MM.1S (cell line): ENCODE results near the gene AKTIP.
"Not testable (repeated sequence)": the region's sequence is repeated elsewhere in the genome, so short reads cannot be mapped to it uniquely, and the experiment has no call there.

Source experiments
- DNase-seq: peaks from one replicate; pipeline ENCODE4 v3.0.0-alpha.2; 2015
- H2AFZ ChIP-seq: fragments of 300-600 bp; sonication (generic); 2 replicates; pipeline ENCODE4 v1.6.0; 2016; ENCODE audit warnings: antibody characterized with exemption, low read length
- H3F3A ChIP-seq: fragments of 300-600 bp; sonication (generic); 2 replicates; pipeline ENCODE4 v1.6.1; 2016; ENCODE audit warnings: mild to moderate bottlenecking, antibody characterized with exemption, low read length, moderate library complexity, mixed read lengths; ENCODE audit not compliant: insufficient read depth
- H3K27ac ChIP-seq: fragments of 300-600 bp; sonication (generic); 2 replicates; pipeline ENCODE4 v1.5.1; 2016; ENCODE audit warnings: mild to moderate bottlenecking, low read length
- H3K27me3 ChIP-seq: fragments of 300-600 bp; sonication (generic); replicated peaks from 2 replicates; pipeline ENCODE4 v1.6.0; 2016; ENCODE audit warnings: low read length; ENCODE audit not compliant: insufficient read depth
- H3K36me3 ChIP-seq: fragments of 300-600 bp; sonication (generic); replicated peaks from 2 replicates; pipeline ENCODE4 v1.6.1; 2016; ENCODE audit warnings: mild to moderate bottlenecking, low read length, mixed read lengths; ENCODE audit not compliant: insufficient read depth
- H3K4me1 ChIP-seq: fragments of 300-600 bp; sonication (generic); 2 replicates; pipeline ENCODE4 v1.6.1; 2016; ENCODE audit warnings: low read length, mixed read lengths
- H3K4me2 ChIP-seq: fragments of 300-600 bp; sonication (generic); 2 replicates; pipeline ENCODE4 v1.6.0; 2016; ENCODE audit warnings: low read depth, low read length
- H3K4me3 ChIP-seq: fragments of 300-600 bp; sonication (generic); 2 replicates; pipeline ENCODE4 v1.5.1; 2016; ENCODE audit warnings: low read length, mixed read lengths
- H3K79me2 ChIP-seq: fragments of 300-600 bp; sonication (generic); 2 replicates; pipeline ENCODE4 v1.6.1; 2016; ENCODE audit warnings: mixed run types, low read length, mixed read lengths
- H3K9ac ChIP-seq: fragments of 300-600 bp; sonication (generic); 2 replicates; pipeline ENCODE4 v1.6.1; 2016; ENCODE audit warnings: low read length, mixed read lengths
- H3K9me2 ChIP-seq: fragments of 300-600 bp; sonication (generic); replicated peaks from 2 replicates; pipeline ENCODE4 v1.6.1; 2016; ENCODE audit warnings: mild to moderate bottlenecking, low read length, mixed read lengths; ENCODE audit not compliant: insufficient read depth
- H3K9me3 ChIP-seq: fragments of 300-600 bp; sonication (generic); replicated peaks from 2 replicates; pipeline ENCODE4 v1.6.1; 2016; ENCODE audit warnings: mild to moderate bottlenecking, low read length, mixed read lengths; ENCODE audit not compliant: insufficient read depth
- H4K20me1 ChIP-seq: fragments of 300-600 bp; sonication (generic); 2 replicates; pipeline ENCODE4 v1.6.1; 2016; ENCODE audit warnings: mild to moderate bottlenecking, low read length, moderate library complexity, mixed read lengths; ENCODE audit not compliant: insufficient read depth
- CTCF ChIP-seq: fragments of 300-600 bp; sonication (generic); IDR thresholded peaks from 2 replicates; pipeline ENCODE4 v1.5.1; 2016; ENCODE audit warnings: antibody characterized with exemption, low read length, mixed read lengths
- EZH2 ChIP-seq: fragments of 300-600 bp; sonication (generic); optimal IDR thresholded peaks from 2 replicates; pipeline ENCODE3; 2017; ENCODE audit warnings: low read depth, mild to moderate bottlenecking, antibody characterized with exemption, low read length, mixed read lengths
- EZH2phosphoT487 ChIP-seq: fragments of 300-600 bp; sonication (generic); IDR thresholded peaks from 2 replicates; pipeline ENCODE4 v1.6.1; 2018; ENCODE audit warnings: antibody characterized with exemption, low read length

AKTIP gene

GRCh38 chr16:53545433-53545832, 42.4 kb upstream of the AKTIP start:
- H3K9me3 ChIP-seq = no peaks in the 10 kb centered on the region
- no peaks in the 10 kb centered on the region for H3K4me1 ChIP-seq
- H3K4me2 ChIP-seq = no peak overlapping the region
- TF ChIP-seq CTCF (no peak), EZH2phosphoT487 (no peak), EZH2 (no peak)
- H2AFZ ChIP-seq = no peak overlapping the region
- no peaks in the 10 kb centered on the region for H3F3A ChIP-seq
- H3K4me3 ChIP-seq = no peak overlapping the region
- no peak overlapping the region for H3K9ac ChIP-seq
- H3K79me2 ChIP-seq = no peaks in the 10 kb centered on the region
- H3K36me3 ChIP-seq = no peaks in the 10 kb centered on the region
- no peaks in the 10 kb centered on the region for H3K27me3 ChIP-seq
- H4K20me1 ChIP-seq = no peaks in the 10 kb centered on the region
- H3K27ac ChIP-seq = no peak overlapping the region
- DNase-seq = no peak
- H3K9me2 ChIP-seq = no peaks in the 10 kb centered on the region

- no peak overlapping the region for H3K27ac ChIP-seq
- H3K36me3 ChIP-seq = no peaks in the 10 kb centered on the region
- no peak for DNase-seq
- H3K79me2 ChIP-seq = no peaks in the 10 kb centered on the region
- no peak overlapping the region for H2AFZ ChIP-seq
- H3K4me1 ChIP-seq = no peaks in the 10 kb centered on the region
- H3F3A ChIP-seq = no peaks in the 10 kb centered on the region
- TF ChIP-seq EZH2 = no peak
- TF ChIP-seq EZH2phosphoT487 = no peak
- TF ChIP-seq CTCF = no peak
- H4K20me1 ChIP-seq = no peaks in the 10 kb centered on the region
- H3K9me3 ChIP-seq = no peaks in the 10 kb centered on the region
- no peak overlapping the region for H3K4me2 ChIP-seq
- H3K9me2 ChIP-seq = no peaks in the 10 kb centered on the region
- H3K9ac ChIP-seq = no peak overlapping the region
- H3K4me3 ChIP-seq = no peak overlapping the region
- no peaks in the 10 kb centered on the region for H3K27me3 ChIP-seq
Measured at GRCh38 chr16:53542283-53542682, 39.3 kb upstream of the AKTIP start.

- H3K4me1 ChIP-seq = no peaks in the 10 kb centered on the region
- no peak for TF ChIP-seq EZH2
- no peak for TF ChIP-seq CTCF
- no peak for TF ChIP-seq EZH2phosphoT487
- no peaks in the 10 kb centered on the region for H4K20me1 ChIP-seq
- H2AFZ ChIP-seq = no peak overlapping the region
- H3K27me3 ChIP-seq = no peaks in the 10 kb centered on the region
- no peaks in the 10 kb centered on the region for H3K79me2 ChIP-seq
- no peak for DNase-seq
- no peaks in the 10 kb centered on the region for H3K9me3 ChIP-seq
- no peak overlapping the region for H3K4me2 ChIP-seq
- H3F3A ChIP-seq = no peaks in the 10 kb centered on the region
- no peak overlapping the region for H3K27ac ChIP-seq
- no peaks in the 10 kb centered on the region for H3K9me2 ChIP-seq
- no peak overlapping the region for H3K9ac ChIP-seq
- H3K36me3 ChIP-seq = no peaks in the 10 kb centered on the region
- H3K4me3 ChIP-seq = no peak overlapping the region
Measured at GRCh38 chr16:53541326-53541725, 38.3 kb upstream of the AKTIP start.

- H3F3A ChIP-seq, H3K4me1 ChIP-seq, DNase-seq, H3K27me3 ChIP-seq, H3K27ac ChIP-seq, H3K4me3 ChIP-seq, H2AFZ ChIP-seq, H3K9ac ChIP-seq, H3K79me2 ChIP-seq, H3K9me2 ChIP-seq, H3K9me3 ChIP-seq, H3K36me3 ChIP-seq, H3K4me2 ChIP-seq, H4K20me1 ChIP-seq: not testable (repeated sequence)
Measured at GRCh38 chr16:53539759-53540718, 37.0 kb upstream of the AKTIP start.

GRCh38 chr16:53539346-53539745, 36.3 kb upstream of the AKTIP start:
- not testable (repeated sequence) for H3K36me3 ChIP-seq, DNase-seq, H4K20me1 ChIP-seq, H2AFZ ChIP-seq, H3K4me3 ChIP-seq, H3K9me3 ChIP-seq, H3K27ac ChIP-seq, H3K9ac ChIP-seq, H3K4me2 ChIP-seq, H3K9me2 ChIP-seq, H3F3A ChIP-seq, H3K4me1 ChIP-seq, H3K79me2 ChIP-seq, H3K27me3 ChIP-seq
